K562 (cell line): ENCODE data around the gene POGLUT2. TPM values are rescaled to one million over a fixed set of nuclear protein-coding genes. Genes with fewer than 3 reads are reported as not detected.

Source experiments
- ATF7 ChIP-seq: fragments of 450-650 bp; IDR thresholded peaks from 2 replicates; pipeline ENCODE4 v1.7.1; 2014; ENCODE audit warnings: mild to moderate bottlenecking, moderate library complexity
- CREB1 ChIP-seq, 2 experiments: sonication (generic) in 1 of 2; formaldehyde crosslinking in 1 of 2; IDR thresholded peaks; 2 replicates each; pipeline versions ENCODE4 v1.6.1 to v1.8.0; 2012 to 2022; ENCODE audit warnings: inconsistent platforms in 1 of 2, mild to moderate bottlenecking in 1 of 2, missing genetic modification reagents in 1 of 2, moderate library complexity in 1 of 2
- CSDE1 ChIP-seq, 2 experiments: fragments of 450-650 bp; IDR thresholded peaks; 2 replicates each; pipeline ENCODE4 v1.6.1; 2016; ENCODE audit warnings: mild to moderate bottlenecking in 1 of 2
- EGR1 ChIP-seq: fragments of 450-650 bp; conservative IDR thresholded peaks from 2 replicates; pipeline ENCODE4 v1.6.1; 2017; ENCODE audit warnings: mild to moderate bottlenecking
- GATAD2B ChIP-seq: fragments of 450-650 bp; IDR thresholded peaks from 2 replicates; pipeline ENCODE4 v1.6.1; 2017; ENCODE audit warnings: mild to moderate bottlenecking, borderline replicate concordance
- HIVEP1 ChIP-seq: fragments of 250-450 bp; sonication (Bioruptor Pico); IDR thresholded peaks from 2 replicates; pipeline ENCODE4 v1.4.0; 2020; ENCODE audit warnings: mild to moderate bottlenecking
- HOXB6 ChIP-seq: fragments of 250-450 bp; sonication (Bioruptor Pico); IDR thresholded peaks from 2 replicates; pipeline ENCODE4 v1.5.1; 2022; ENCODE audit warnings: mild to moderate bottlenecking, borderline replicate concordance
- MAFF ChIP-seq: IDR thresholded peaks from 2 replicates; pipeline ENCODE4 v1.6.1; 2012; ENCODE audit warnings: low read length, improper control_type of control experiment
- NFATC3 ChIP-seq: fragments of 450-650 bp; IDR thresholded peaks from 2 replicates; pipeline ENCODE4 v1.6.1; 2017; ENCODE audit warnings: mild to moderate bottlenecking
- NR4A1 ChIP-seq, 2 experiments: fragments of 250-450 bp in 1 of 2; fragments of 450-650 bp in 1 of 2; sonication (Bioruptor Pico) in 1 of 2; IDR thresholded peaks; 2 replicates each; pipeline versions ENCODE4 v1.4.0 to v1.6.1; 2016 to 2020; ENCODE audit warnings: mild to moderate bottlenecking in 2 of 2, missing compliant biosample characterization in 1 of 2, missing genetic modification characterization in 1 of 2, moderate library complexity in 1 of 2
- PHB ChIP-seq: fragments of 250-450 bp; sonication (Bioruptor Pico); IDR thresholded peaks from 2 replicates; pipeline ENCODE4 v1.5.0; 2021
- RUNX1 ChIP-seq: sonication (generic); IDR thresholded peaks from 2 replicates; pipeline ENCODE4 v1.6.1; 2016; ENCODE audit warnings: antibody characterized with exemption, low read depth
- SMARCC2 ChIP-seq: fragments of 450-650 bp; IDR thresholded peaks from 2 replicates; pipeline ENCODE4 v1.6.1; 2017; ENCODE audit warnings: antibody characterized with exemption, moderate library complexity, mild to moderate bottlenecking, low read depth
- WHSC1 ChIP-seq: IDR thresholded peaks from one replicate; pipeline ENCODE4 v1.6.1; 2012; ENCODE audit warnings: low read length, control low read depth, inconsistent platforms
- ZNF274 ChIP-seq: IDR thresholded peaks from 2 replicates; pipeline ENCODE4 v1.6.1; 2011; ENCODE audit warnings: low read depth, mild to moderate bottlenecking, low read length, moderate library complexity, borderline replicate concordance
- ZNF316 ChIP-seq: fragments of 450-650 bp; IDR thresholded peaks from 2 replicates; pipeline ENCODE4 v1.6.1; 2016
- polyA plus RNA-seq, 8 experiments: library from polyadenylated mRNA; depleted of rRNA in 4 of 8; stranded (reverse) in 5 of 8; unstranded in 3 of 8; fragments of >200 nt; fragmentation: Nextera tagmentation in 2 of 8; fragmentation: Illumina TruSeq in 1 of 8; extraction: Ambion mirVana in 2 of 8; extraction: Trizol in 1 of 8; gene quantifications; 2 replicates each; pipeline versions ENCODE4 v1.2.1 to v1.2.3, GENCODE V29; 2011 to 2014; ENCODE audit warnings: inconsistent platforms in 1 of 8, missing spikeins in 1 of 8
- total RNA-seq, 7 experiments: library from RNA; depleted of rRNA in 6 of 7; stranded (reverse); fragments of >200 nt in 6 of 7; fragmentation: Illumina TruSeq in 2 of 7; extraction: Trizol in 2 of 7; gene quantifications; 2 replicates each; pipeline versions ENCODE4 v1.2.1 to v1.2.3, GENCODE V29; 2011 to 2021; ENCODE audit warnings: low replicate concordance in 1 of 7
- TF ChIP-seq, protein P1 (sequence below): sonication (generic); formaldehyde crosslinking; IDR thresholded peaks from 2 replicates; pipeline ENCODE4 v1.4.0; 2020; ENCODE audit warnings: mild to moderate bottlenecking, missing genetic modification reagents
- TF ChIP-seq, protein P2 (sequence below): fragments of 250-450 bp; sonication (Bioruptor Pico); IDR thresholded peaks from 2 replicates; pipeline ENCODE4 v1.5.0; 2021; ENCODE audit warnings: mild to moderate bottlenecking, moderate library complexity
- TF ChIP-seq, protein P3 (sequence below): fragments of 150-350 bp; conservative IDR thresholded peaks from 2 replicates; pipeline ENCODE4 v1.6.1; 2014; ENCODE audit warnings: low read length
- TF ChIP-seq, protein P4 (sequence below): sonication (generic); formaldehyde crosslinking; IDR thresholded peaks from 2 replicates; pipeline ENCODE4 v1.8.0; 2022; ENCODE audit warnings: mild to moderate bottlenecking, missing genetic modification reagents

The POGLUT2 gene
- total and polyA plus RNA-seq, 9 of the 15 experiments (the other 6 are each of a cell fraction or from before 2014, with no cell fraction given), result 3.8 to 11.8 (median 10.8) TPM

DNA sequence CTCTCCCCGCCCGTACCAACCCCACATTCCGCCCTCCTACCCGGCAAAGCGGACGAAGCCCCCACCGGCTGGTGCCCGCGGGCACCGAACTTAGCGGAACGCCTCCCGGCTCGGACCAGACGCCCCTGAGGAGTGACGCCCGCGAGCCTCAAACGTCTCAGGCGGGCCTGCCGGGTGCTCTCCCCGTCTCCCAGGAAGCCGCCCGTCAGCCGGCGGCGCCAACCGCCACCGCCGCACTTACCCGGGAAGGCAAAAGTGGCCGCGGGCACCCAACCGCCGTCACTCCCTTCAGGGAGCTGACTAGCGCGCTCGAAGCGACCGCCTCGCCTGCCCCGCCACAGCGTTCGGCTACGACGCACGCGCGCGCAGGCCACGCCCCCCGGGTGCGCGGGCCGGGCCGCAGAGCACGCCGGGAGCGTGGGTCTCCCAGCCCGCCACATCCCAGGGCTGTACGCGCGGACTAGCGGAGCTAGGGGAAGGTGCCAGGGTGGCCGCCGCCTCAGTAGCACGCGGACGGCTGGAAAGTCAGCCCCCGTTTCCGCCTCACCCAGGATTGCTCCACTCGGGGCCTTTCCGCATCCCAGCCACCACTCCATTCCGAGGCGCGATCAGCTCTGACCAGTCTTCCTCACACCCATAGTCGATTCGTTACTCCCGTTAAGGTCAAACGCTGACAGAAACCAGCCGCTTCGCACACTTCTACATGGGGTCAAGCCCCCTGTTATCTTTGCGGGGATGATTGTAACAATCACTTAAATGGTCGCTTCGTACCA is 25.1 kb downstream of the POGLUT2 start, which contains the start of gene TEX30 (continued):
- TF ChIP-seq, protein P1, sequence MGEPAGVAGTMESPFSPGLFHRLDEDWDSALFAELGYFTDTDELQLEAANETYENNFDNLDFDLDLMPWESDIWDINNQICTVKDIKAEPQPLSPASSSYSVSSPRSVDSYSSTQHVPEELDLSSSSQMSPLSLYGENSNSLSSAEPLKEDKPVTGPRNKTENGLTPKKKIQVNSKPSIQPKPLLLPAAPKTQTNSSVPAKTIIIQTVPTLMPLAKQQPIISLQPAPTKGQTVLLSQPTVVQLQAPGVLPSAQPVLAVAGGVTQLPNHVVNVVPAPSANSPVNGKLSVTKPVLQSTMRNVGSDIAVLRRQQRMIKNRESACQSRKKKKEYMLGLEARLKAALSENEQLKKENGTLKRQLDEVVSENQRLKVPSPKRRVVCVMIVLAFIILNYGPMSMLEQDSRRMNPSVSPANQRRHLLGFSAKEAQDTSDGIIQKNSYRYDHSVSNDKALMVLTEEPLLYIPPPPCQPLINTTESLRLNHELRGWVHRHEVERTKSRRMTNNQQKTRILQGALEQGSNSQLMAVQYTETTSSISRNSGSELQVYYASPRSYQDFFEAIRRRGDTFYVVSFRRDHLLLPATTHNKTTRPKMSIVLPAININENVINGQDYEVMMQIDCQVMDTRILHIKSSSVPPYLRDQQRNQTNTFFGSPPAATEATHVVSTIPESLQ, result peak; percentile 78; the same call in 1 of the 2 replicates
- TF ChIP-seq PHB (CRISPR knock-in tag), result no peak
- TF ChIP-seq RUNX1, result no peak
- TF ChIP-seq MAFF, result no peak
- TF ChIP-seq SMARCC2, result no peak
- TF ChIP-seq, protein P2, sequence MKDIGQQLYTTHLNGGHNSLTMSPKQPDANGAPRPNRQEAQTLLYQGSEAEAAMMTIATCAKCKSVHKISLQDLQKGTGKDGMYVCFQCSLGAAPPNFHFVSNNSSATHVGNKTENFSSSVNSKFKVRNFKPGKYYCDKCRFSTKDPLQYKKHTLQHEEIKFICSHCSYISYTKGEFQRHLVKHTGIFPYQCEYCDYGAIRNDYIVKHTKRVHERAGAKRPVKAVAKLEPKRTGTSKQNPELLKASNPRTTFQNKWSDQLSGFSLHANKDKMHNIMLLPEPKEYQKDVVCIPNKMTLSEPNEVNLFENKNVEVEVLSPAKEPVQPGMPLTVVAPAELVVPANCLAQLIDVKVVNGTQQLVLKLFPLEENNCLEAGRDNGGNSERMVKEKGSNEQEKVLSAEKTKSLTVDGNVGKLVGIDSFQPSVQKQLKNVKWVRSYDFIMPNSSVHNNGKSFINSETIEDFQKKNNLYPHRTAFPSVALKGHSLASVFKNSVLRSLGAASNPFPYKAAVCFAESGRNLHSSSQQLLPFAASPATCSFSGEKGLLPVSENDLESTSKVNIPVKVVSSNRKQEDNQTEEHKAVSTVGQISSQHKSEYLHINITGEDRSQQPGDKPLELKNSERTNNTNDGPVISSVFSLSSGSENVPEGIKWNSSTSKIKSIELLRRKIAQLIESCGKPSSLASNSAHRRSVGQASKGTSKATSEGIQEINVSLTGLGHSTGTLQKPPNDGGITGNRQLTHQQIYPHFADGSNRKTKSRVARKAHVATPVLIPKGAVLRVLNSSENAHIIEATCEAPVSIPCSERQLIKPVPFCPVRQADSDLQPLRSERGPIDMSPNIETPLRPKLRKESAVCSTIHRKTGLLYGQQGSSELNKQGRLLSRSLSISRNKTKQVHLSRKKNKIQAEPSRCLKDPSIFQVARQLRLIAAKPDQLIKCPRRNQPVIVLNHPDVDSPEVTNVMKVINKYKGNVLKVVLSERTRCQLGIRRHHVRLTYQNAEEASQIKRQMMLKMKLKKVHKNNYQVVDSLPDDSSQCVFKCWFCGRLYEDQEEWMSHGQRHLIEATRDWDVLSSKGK, result no peak
- TF ChIP-seq CSDE1 (IDR thresholded peaks at IDR 0.05), result no peak
- TF ChIP-seq ZNF274, result no peak
- no peak for TF ChIP-seq HOXB6 (CRISPR knock-in tag)
- TF ChIP-seq, protein P3, sequence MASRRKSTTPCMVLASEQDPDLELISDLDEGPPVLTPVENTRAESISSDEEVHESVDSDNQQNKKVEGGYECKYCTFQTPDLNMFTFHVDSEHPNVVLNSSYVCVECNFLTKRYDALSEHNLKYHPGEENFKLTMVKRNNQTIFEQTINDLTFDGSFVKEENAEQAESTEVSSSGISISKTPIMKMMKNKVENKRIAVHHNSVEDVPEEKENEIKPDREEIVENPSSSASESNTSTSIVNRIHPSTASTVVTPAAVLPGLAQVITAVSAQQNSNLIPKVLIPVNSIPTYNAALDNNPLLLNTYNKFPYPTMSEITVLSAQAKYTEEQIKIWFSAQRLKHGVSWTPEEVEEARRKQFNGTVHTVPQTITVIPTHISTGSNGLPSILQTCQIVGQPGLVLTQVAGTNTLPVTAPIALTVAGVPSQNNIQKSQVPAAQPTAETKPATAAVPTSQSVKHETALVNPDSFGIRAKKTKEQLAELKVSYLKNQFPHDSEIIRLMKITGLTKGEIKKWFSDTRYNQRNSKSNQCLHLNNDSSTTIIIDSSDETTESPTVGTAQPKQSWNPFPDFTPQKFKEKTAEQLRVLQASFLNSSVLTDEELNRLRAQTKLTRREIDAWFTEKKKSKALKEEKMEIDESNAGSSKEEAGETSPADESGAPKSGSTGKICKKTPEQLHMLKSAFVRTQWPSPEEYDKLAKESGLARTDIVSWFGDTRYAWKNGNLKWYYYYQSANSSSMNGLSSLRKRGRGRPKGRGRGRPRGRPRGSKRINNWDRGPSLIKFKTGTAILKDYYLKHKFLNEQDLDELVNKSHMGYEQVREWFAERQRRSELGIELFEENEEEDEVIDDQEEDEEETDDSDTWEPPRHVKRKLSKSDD, result no peak
- 0 out of 2 replicates have a peak, but pooled peaks have one; percentile 46 for TF ChIP-seq ATF7
- TF ChIP-seq HIVEP1 (CRISPR knock-in tag), result no peak
- TF ChIP-seq, protein P4, sequence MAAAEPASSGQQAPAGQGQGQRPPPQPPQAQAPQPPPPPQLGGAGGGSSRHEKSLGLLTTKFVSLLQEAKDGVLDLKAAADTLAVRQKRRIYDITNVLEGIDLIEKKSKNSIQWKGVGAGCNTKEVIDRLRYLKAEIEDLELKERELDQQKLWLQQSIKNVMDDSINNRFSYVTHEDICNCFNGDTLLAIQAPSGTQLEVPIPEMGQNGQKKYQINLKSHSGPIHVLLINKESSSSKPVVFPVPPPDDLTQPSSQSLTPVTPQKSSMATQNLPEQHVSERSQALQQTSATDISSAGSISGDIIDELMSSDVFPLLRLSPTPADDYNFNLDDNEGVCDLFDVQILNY (CRISPR knock-in tag), result peak; percentile 77; the same call in 1 of the 2 replicates
- no peak for TF ChIP-seq GATAD2B
- TF ChIP-seq EGR1, result no peak
- TF ChIP-seq WHSC1, result no peak
- TF ChIP-seq ZNF316, result no peak
- peak; percentile 31; the same call in 1 of the 2 replicates for TF ChIP-seq CREB1 (IDR thresholded peaks at IDR 0.05)
- TF ChIP-seq CREB1 (CRISPR knock-in tag; IDR thresholded peaks at IDR 0.05), result no peak
- no peak for TF ChIP-seq NR4A1 (CRISPR knock-in tag; IDR thresholded peaks at IDR 0.05)
- TF ChIP-seq NR4A1 (tag; IDR thresholded peaks at IDR 0.05), result 0 out of 2 replicates have a peak, but pooled peaks have one; percentile 55
- no peak for TF ChIP-seq NFATC3
